Ishikawa (cell line): ENCODE results near the gene DOCK8.

Experiments
- CEBPB ChIP-seq: IDR thresholded peaks from 2 replicates; pipeline ENCODE4 v1.6.1; 2012
- CREB1 ChIP-seq: IDR thresholded peaks from 2 replicates; pipeline ENCODE4 v1.6.1; 2012; ENCODE audit warnings: low read depth
- EP300 ChIP-seq: IDR thresholded peaks from 2 replicates; pipeline ENCODE4 v1.6.1; 2012; ENCODE audit warnings: borderline replicate concordance
- FOXM1 ChIP-seq: IDR thresholded peaks from 2 replicates; pipeline ENCODE4 v1.6.1; 2012; ENCODE audit warnings: low read depth, borderline replicate concordance
- NFIC ChIP-seq: IDR thresholded peaks from 2 replicates; pipeline ENCODE4 v1.6.1; 2012
- RAD21 ChIP-seq: IDR thresholded peaks from 2 replicates; pipeline ENCODE4 v1.6.1; 2012; ENCODE audit warnings: low read depth
- TAF1 ChIP-seq: IDR thresholded peaks from 2 replicates; pipeline ENCODE4 v1.6.1; 2012; ENCODE audit warnings: low read depth, mild to moderate bottlenecking
- YY1 ChIP-seq: IDR thresholded peaks from 2 replicates; pipeline ENCODE4 v1.6.1; 2012; ENCODE audit warnings: low read depth
- ZBTB7A ChIP-seq: IDR thresholded peaks from 2 replicates; pipeline ENCODE4 v1.6.1; 2012; ENCODE audit warnings: low read depth
- TF ChIP-seq, protein P1 (sequence below): IDR thresholded peaks from 2 replicates; pipeline ENCODE4 v1.6.1; 2012
- TF ChIP-seq, protein P2 (sequence below): IDR thresholded peaks from 2 replicates; pipeline ENCODE4 v1.6.1; 2012
- TF ChIP-seq, protein P3 (sequence below): IDR thresholded peaks from 2 replicates; pipeline ENCODE4 v1.6.1; 2012; ENCODE audit warnings: low read depth, mild to moderate bottlenecking

DNA sequence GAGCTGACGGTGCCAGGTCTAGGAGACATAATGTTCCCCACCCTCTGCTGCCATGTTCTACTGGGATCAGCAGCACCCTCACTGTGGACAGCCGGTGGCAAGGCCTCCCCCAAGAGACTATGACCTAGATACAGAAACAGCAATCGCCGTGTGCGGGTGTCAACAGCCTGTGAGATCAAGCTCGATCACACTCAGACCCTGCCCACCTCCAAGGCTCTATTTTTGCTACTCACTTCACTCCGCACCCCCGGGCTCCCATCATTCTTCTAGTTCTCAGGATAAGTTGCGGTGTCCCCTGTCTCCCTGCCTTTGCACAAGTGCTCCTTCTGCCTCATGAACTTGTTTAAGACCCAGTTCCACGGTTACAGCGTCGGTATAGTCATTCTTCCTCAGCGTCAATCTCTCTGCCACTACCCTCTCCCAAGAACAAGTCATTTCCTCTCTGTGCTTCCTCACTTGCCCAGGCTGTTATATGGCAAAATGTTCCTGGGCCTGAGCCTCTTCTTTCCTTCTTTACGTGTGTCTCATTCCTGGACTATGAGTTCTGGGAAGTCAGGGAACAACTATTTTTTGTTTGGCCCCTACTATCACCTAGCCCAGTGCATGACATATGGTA is 5.4 kb upstream of the DOCK8 start:
- TF ChIP-seq, protein P1, sequence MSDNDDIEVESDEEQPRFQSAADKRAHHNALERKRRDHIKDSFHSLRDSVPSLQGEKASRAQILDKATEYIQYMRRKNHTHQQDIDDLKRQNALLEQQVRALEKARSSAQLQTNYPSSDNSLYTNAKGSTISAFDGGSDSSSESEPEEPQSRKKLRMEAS = no peak
- no peak for TF ChIP-seq RAD21
- no peak for TF ChIP-seq YY1
- TF ChIP-seq, protein P2, sequence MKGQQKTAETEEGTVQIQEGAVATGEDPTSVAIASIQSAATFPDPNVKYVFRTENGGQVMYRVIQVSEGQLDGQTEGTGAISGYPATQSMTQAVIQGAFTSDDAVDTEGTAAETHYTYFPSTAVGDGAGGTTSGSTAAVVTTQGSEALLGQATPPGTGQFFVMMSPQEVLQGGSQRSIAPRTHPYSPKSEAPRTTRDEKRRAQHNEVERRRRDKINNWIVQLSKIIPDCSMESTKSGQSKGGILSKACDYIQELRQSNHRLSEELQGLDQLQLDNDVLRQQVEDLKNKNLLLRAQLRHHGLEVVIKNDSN = no peak
- no peak for TF ChIP-seq ZBTB7A
- no peak for TF ChIP-seq CREB1
- TF ChIP-seq CEBPB = no peak
- TF ChIP-seq EP300 = no peak
- no peak for TF ChIP-seq TAF1
- TF ChIP-seq, protein P3, sequence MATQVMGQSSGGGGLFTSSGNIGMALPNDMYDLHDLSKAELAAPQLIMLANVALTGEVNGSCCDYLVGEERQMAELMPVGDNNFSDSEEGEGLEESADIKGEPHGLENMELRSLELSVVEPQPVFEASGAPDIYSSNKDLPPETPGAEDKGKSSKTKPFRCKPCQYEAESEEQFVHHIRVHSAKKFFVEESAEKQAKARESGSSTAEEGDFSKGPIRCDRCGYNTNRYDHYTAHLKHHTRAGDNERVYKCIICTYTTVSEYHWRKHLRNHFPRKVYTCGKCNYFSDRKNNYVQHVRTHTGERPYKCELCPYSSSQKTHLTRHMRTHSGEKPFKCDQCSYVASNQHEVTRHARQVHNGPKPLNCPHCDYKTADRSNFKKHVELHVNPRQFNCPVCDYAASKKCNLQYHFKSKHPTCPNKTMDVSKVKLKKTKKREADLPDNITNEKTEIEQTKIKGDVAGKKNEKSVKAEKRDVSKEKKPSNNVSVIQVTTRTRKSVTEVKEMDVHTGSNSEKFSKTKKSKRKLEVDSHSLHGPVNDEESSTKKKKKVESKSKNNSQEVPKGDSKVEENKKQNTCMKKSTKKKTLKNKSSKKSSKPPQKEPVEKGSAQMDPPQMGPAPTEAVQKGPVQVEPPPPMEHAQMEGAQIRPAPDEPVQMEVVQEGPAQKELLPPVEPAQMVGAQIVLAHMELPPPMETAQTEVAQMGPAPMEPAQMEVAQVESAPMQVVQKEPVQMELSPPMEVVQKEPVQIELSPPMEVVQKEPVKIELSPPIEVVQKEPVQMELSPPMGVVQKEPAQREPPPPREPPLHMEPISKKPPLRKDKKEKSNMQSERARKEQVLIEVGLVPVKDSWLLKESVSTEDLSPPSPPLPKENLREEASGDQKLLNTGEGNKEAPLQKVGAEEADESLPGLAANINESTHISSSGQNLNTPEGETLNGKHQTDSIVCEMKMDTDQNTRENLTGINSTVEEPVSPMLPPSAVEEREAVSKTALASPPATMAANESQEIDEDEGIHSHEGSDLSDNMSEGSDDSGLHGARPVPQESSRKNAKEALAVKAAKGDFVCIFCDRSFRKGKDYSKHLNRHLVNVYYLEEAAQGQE = no peak
- TF ChIP-seq FOXM1 = no peak
- TF ChIP-seq NFIC = no peak
